HEK293 (cell line): ENCODE measurements around the gene VPS13D.

Experiments used
- BCL11A ChIP-seq: fragments of 450-650 bp; formaldehyde crosslinking; IDR thresholded peaks from 2 replicates; pipeline ENCODE4 v1.5.1; 2016; ENCODE audit warnings: low read depth, missing biosample characterization, missing genetic modification characterization
- EGR2 ChIP-seq: fragments of 450-650 bp; formaldehyde crosslinking; IDR thresholded peaks from 2 replicates; pipeline ENCODE4 v1.5.1; 2016; ENCODE audit warnings: low read depth, missing biosample characterization, missing genetic modification characterization
- FEZF1 ChIP-seq: fragments of 450-650 bp; formaldehyde crosslinking; IDR thresholded peaks from 2 replicates; pipeline ENCODE4 v1.5.1; 2016; ENCODE audit warnings: missing biosample characterization, missing genetic modification characterization
- OVOL3 ChIP-seq: fragments of 450-650 bp; formaldehyde crosslinking; IDR thresholded peaks from 2 replicates; pipeline ENCODE4 v1.5.1; 2016; ENCODE audit warnings: missing biosample characterization, missing genetic modification characterization
- SP2 ChIP-seq: fragments of 450-650 bp; formaldehyde crosslinking; IDR thresholded peaks from 2 replicates; pipeline ENCODE4 v1.5.1; 2016; ENCODE audit warnings: missing biosample characterization, missing genetic modification characterization
- SP3 ChIP-seq: fragments of 450-650 bp; formaldehyde crosslinking; IDR thresholded peaks from 2 replicates; pipeline ENCODE4 v1.5.1; 2016; ENCODE audit warnings: missing biosample characterization, missing genetic modification characterization
- ZBTB21 ChIP-seq: fragments of 450-650 bp; formaldehyde crosslinking; IDR thresholded peaks from 2 replicates; pipeline ENCODE4 v1.5.1; 2017; ENCODE audit warnings: missing biosample characterization, missing genetic modification characterization
- ZNF175 ChIP-seq: fragments of 450-650 bp; formaldehyde crosslinking; IDR thresholded peaks from 2 replicates; pipeline ENCODE4 v1.5.1; 2016; ENCODE audit warnings: missing biosample characterization, missing genetic modification characterization
- ZNF239 ChIP-seq: fragments of 450-650 bp; formaldehyde crosslinking; IDR thresholded peaks from 2 replicates; pipeline ENCODE4 v1.5.1; 2016; ENCODE audit warnings: missing biosample characterization, missing genetic modification characterization
- ZNF248 ChIP-seq: fragments of 450-650 bp; formaldehyde crosslinking; IDR thresholded peaks from 2 replicates; pipeline ENCODE4 v1.5.1; 2017; ENCODE audit warnings: missing biosample characterization, missing genetic modification characterization
- ZNF341 ChIP-seq: fragments of 450-650 bp; formaldehyde crosslinking; IDR thresholded peaks from 2 replicates; pipeline ENCODE4; 2016; ENCODE audit warnings: low read depth, missing biosample characterization, missing genetic modification characterization
- ZNF37A ChIP-seq: fragments of 450-650 bp; IDR thresholded peaks from 2 replicates; pipeline ENCODE4 v1.5.1; 2018; ENCODE audit warnings: missing biosample characterization, missing genetic modification characterization
- ZNF473 ChIP-seq: fragments of 450-650 bp; formaldehyde crosslinking; IDR thresholded peaks from 2 replicates; pipeline ENCODE4 v1.5.1; 2017; ENCODE audit warnings: missing biosample characterization, missing genetic modification characterization
- ZNF48 ChIP-seq: fragments of 450-650 bp; formaldehyde crosslinking; IDR thresholded peaks from 2 replicates; pipeline ENCODE4 v1.5.1; 2016; ENCODE audit warnings: missing biosample characterization, missing genetic modification characterization
- ZNF514 ChIP-seq: fragments of 450-650 bp; formaldehyde crosslinking; IDR thresholded peaks from 2 replicates; pipeline ENCODE4 v1.5.1; 2016; ENCODE audit warnings: missing biosample characterization, missing genetic modification characterization
- ZNF555 ChIP-seq: fragments of 450-650 bp; formaldehyde crosslinking; conservative IDR thresholded peaks from 2 replicates; pipeline ENCODE4 v1.5.1; 2017; ENCODE audit warnings: missing biosample characterization, mild to moderate bottlenecking, missing genetic modification characterization, inconsistent platforms
- ZNF571 ChIP-seq: fragments of 450-650 bp; formaldehyde crosslinking; IDR thresholded peaks from 2 replicates; pipeline ENCODE4 v1.5.0; 2017; ENCODE audit warnings: missing biosample characterization, missing genetic modification characterization
- ZNF623 ChIP-seq: fragments of 450-650 bp; formaldehyde crosslinking; IDR thresholded peaks from 2 replicates; pipeline ENCODE4 v1.5.1; 2016; ENCODE audit warnings: missing biosample characterization, missing genetic modification characterization
- ZNF658 ChIP-seq: fragments of 450-650 bp; formaldehyde crosslinking; IDR thresholded peaks from 2 replicates; pipeline ENCODE4; 2016; ENCODE audit warnings: missing biosample characterization, missing genetic modification characterization
- ZNF701 ChIP-seq: fragments of 450-650 bp; formaldehyde crosslinking; IDR thresholded peaks from 2 replicates; pipeline ENCODE4 v1.5.1; 2016; ENCODE audit warnings: missing biosample characterization, missing genetic modification characterization
- ZNF777 ChIP-seq: fragments of 450-650 bp; formaldehyde crosslinking; IDR thresholded peaks from 2 replicates; pipeline ENCODE4 v1.5.1; 2017; ENCODE audit warnings: missing biosample characterization, missing genetic modification characterization, borderline replicate concordance
- TF ChIP-seq, protein P1 (sequence below): fragments of 450-650 bp; formaldehyde crosslinking; IDR thresholded peaks from 2 replicates; pipeline ENCODE4 v1.5.1; 2016; ENCODE audit warnings: missing biosample characterization, missing genetic modification characterization
- TF ChIP-seq, protein P2 (sequence below): fragments of 450-650 bp; formaldehyde crosslinking; IDR thresholded peaks from 2 replicates; pipeline ENCODE4 v1.5.1; 2017; ENCODE audit warnings: missing biosample characterization, missing genetic modification characterization
- TF ChIP-seq, protein P3 (sequence below): fragments of 450-650 bp; formaldehyde crosslinking; conservative IDR thresholded peaks from 2 replicates; pipeline ENCODE4 v1.5.1; 2016; ENCODE audit warnings: low read depth, missing biosample characterization, missing genetic modification characterization
- TF ChIP-seq, protein P4 (sequence below): fragments of 450-650 bp; formaldehyde crosslinking; IDR thresholded peaks from 2 replicates; pipeline ENCODE4 v1.5.1; 2016; ENCODE audit warnings: missing biosample characterization, missing genetic modification characterization
- TF ChIP-seq, protein P5 (sequence below): fragments of 450-650 bp; formaldehyde crosslinking; IDR thresholded peaks from 2 replicates; pipeline ENCODE4 v1.5.1; 2016; ENCODE audit warnings: missing biosample characterization, missing genetic modification characterization
- TF ChIP-seq, protein P6 (sequence below): fragments of 450-650 bp; formaldehyde crosslinking; IDR thresholded peaks from 2 replicates; pipeline ENCODE4 v1.5.1; 2016; ENCODE audit warnings: missing biosample characterization, missing genetic modification characterization
- TF ChIP-seq, protein P7 (sequence below): fragments of 450-650 bp; formaldehyde crosslinking; IDR thresholded peaks from 2 replicates; pipeline ENCODE4 v1.5.1; 2016; ENCODE audit warnings: missing biosample characterization, missing genetic modification characterization

VPS13D gene

DNA sequence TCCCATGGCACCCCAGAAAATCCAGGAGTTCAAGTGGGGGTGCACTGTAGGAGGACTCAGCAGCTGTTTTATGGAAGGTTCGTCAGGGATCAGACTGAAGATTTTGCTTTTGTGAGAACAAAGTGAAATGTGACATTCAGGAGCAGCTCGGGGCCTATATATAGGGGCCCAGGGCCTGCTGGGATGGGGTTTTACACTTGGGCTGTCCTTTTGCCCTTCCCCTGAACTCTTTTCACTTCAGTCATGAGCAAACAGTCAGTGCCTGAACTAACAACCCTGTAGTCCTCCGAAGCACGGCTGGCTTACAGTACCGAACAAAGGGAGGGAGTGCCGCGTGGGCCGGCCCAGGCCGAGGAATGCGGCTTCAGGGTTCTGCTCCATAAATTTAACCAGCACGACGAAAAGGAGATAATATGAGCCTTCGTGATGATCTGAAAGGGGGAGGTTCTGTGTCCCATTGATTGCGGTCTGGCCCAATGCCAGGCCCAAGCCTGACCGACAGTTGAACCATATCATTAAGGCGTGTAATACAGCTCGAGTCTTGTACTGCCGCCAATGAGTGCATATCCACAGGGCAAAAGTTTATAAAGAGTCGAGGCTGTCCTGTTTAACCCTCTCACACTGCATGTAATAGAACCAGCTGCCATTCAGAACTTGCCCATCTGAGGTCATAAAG is 248.2 kb downstream of the VPS13D start (continued):
- TF ChIP-seq SP3 (tag by site-specific recombination) (peak; percentile 82), SP2 (tag by site-specific recombination) (peak; percentile 64), ZNF555 (tag by site-specific recombination) (no peak), ZNF623 (tag by site-specific recombination) (peak; percentile 30; the same call in 1 of the 2 replicates), ZNF341 (tag by site-specific recombination) (peak; percentile 87), ZNF701 (tag by site-specific recombination) (no peak), ZNF239 (tag by site-specific recombination) (peak; percentile 69; the same call in 1 of the 2 replicates), ZBTB21 (tag by site-specific recombination) (peak; percentile 81), ZNF175 (tag by site-specific recombination) (no peak), ZNF248 (tag by site-specific recombination) (no peak), ZNF777 (tag by site-specific recombination) (no peak), ZNF571 (tag by site-specific recombination) (no peak), ZNF37A (tag by site-specific recombination) (peak; percentile 66; the same call in 1 of the 2 replicates), FEZF1 (tag by site-specific recombination) (peak; percentile 98), OVOL3 (tag by site-specific recombination) (peak; percentile 96), ZNF658 (tag by site-specific recombination) (no peak), ZNF48 (tag by site-specific recombination) (no peak), EGR2 (tag by site-specific recombination) (peak; percentile 86), ZNF473 (no peak), BCL11A (tag by site-specific recombination) (peak; percentile 95), ZNF514 (tag by site-specific recombination) (no peak)
- TF ChIP-seq, protein P1, sequence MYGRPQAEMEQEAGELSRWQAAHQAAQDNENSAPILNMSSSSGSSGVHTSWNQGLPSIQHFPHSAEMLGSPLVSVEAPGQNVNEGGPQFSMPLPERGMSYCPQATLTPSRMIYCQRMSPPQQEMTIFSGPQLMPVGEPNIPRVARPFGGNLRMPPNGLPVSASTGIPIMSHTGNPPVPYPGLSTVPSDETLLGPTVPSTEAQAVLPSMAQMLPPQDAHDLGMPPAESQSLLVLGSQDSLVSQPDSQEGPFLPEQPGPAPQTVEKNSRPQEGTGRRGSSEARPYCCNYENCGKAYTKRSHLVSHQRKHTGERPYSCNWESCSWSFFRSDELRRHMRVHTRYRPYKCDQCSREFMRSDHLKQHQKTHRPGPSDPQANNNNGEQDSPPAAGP (tag by site-specific recombination): peak; percentile 100
- TF ChIP-seq, protein P2, sequence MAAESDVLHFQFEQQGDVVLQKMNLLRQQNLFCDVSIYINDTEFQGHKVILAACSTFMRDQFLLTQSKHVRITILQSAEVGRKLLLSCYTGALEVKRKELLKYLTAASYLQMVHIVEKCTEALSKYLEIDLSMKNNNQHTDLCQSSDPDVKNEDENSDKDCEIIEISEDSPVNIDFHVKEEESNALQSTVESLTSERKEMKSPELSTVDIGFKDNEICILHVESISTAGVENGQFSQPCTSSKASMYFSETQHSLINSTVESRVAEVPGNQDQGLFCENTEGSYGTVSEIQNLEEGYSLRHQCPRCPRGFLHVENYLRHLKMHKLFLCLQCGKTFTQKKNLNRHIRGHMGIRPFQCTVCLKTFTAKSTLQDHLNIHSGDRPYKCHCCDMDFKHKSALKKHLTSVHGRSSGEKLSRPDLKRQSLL (tag by site-specific recombination): no peak
- TF ChIP-seq, protein P3, sequence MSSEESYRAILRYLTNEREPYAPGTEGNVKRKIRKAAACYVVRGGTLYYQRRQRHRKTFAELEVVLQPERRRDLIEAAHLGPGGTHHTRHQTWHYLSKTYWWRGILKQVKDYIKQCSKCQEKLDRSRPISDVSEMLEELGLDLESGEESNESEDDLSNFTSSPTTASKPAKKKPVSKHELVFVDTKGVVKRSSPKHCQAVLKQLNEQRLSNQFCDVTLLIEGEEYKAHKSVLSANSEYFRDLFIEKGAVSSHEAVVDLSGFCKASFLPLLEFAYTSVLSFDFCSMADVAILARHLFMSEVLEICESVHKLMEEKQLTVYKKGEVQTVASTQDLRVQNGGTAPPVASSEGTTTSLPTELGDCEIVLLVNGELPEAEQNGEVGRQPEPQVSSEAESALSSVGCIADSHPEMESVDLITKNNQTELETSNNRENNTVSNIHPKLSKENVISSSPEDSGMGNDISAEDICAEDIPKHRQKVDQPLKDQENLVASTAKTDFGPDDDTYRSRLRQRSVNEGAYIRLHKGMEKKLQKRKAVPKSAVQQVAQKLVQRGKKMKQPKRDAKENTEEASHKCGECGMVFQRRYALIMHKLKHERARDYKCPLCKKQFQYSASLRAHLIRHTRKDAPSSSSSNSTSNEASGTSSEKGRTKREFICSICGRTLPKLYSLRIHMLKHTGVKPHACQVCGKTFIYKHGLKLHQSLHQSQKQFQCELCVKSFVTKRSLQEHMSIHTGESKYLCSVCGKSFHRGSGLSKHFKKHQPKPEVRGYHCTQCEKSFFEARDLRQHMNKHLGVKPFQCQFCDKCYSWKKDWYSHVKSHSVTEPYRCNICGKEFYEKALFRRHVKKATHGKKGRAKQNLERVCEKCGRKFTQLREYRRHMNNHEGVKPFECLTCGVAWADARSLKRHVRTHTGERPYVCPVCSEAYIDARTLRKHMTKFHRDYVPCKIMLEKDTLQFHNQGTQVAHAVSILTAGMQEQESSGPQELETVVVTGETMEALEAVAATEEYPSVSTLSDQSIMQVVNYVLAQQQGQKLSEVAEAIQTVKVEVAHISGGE (tag by site-specific recombination): 0 out of 2 replicates have a peak, but pooled peaks have one; percentile 41
- TF ChIP-seq, protein P4, sequence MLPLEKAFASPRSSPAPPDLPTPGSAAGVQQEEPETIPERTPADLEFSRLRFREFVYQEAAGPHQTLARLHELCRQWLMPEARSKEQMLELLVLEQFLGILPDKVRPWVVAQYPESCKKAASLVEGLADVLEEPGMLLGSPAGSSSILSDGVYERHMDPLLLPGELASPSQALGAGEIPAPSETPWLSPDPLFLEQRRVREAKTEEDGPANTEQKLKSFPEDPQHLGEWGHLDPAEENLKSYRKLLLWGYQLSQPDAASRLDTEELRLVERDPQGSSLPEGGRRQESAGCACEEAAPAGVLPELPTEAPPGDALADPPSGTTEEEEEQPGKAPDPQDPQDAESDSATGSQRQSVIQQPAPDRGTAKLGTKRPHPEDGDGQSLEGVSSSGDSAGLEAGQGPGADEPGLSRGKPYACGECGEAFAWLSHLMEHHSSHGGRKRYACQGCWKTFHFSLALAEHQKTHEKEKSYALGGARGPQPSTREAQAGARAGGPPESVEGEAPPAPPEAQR (tag by site-specific recombination): no peak
- TF ChIP-seq, protein P5, sequence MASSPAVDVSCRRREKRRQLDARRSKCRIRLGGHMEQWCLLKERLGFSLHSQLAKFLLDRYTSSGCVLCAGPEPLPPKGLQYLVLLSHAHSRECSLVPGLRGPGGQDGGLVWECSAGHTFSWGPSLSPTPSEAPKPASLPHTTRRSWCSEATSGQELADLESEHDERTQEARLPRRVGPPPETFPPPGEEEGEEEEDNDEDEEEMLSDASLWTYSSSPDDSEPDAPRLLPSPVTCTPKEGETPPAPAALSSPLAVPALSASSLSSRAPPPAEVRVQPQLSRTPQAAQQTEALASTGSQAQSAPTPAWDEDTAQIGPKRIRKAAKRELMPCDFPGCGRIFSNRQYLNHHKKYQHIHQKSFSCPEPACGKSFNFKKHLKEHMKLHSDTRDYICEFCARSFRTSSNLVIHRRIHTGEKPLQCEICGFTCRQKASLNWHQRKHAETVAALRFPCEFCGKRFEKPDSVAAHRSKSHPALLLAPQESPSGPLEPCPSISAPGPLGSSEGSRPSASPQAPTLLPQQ (tag by site-specific recombination): peak; percentile 95
- TF ChIP-seq, protein P6, sequence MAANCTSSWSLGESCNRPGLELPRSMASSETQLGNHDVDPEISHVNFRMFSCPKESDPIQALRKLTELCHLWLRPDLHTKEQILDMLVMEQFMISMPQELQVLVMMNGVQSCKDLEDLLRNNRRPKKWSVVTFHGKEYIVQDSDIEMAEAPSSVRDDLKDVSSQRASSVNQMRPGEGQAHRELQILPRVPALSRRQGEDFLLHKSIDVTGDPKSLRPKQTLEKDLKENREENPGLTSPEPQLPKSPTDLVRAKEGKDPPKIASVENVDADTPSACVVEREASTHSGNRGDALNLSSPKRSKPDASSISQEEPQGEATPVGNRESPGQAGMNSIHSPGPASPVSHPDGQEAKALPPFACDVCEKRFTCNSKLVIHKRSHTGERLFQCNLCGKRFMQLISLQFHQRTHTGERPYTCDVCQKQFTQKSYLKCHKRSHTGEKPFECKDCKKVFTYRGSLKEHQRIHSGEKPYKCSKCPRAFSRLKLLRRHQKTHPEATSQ (tag by site-specific recombination): 0 out of 2 replicates have a peak, but pooled peaks have one; percentile 55
- TF ChIP-seq, protein P7, sequence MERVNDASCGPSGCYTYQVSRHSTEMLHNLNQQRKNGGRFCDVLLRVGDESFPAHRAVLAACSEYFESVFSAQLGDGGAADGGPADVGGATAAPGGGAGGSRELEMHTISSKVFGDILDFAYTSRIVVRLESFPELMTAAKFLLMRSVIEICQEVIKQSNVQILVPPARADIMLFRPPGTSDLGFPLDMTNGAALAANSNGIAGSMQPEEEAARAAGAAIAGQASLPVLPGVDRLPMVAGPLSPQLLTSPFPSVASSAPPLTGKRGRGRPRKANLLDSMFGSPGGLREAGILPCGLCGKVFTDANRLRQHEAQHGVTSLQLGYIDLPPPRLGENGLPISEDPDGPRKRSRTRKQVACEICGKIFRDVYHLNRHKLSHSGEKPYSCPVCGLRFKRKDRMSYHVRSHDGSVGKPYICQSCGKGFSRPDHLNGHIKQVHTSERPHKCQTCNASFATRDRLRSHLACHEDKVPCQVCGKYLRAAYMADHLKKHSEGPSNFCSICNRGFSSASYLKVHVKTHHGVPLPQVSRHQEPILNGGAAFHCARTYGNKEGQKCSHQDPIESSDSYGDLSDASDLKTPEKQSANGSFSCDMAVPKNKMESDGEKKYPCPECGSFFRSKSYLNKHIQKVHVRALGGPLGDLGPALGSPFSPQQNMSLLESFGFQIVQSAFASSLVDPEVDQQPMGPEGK: peak; percentile 98
